Measurements from ENCODE around the gene PRDM9.

DNA sequence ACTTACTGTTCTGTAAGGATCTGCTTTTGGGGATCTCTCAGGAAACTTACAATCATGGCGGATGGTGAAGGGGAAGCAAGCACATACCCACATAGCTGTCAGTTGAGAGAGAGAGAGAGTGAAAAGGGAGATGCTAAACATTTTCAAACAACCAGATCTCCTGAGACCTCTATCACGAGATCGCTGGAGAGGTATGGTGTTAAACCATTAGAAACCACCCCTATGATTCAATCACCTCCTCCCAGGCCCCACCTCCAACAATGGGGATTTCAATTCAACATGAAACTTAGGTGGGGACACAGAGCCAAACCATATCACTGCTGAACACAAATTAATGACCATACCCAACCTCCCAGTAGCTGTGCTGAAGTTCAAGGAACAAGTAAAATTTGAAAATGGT lies 48.2 kb upstream of the PRDM9 start:
- TF ChIP-seq, protein P1, sequence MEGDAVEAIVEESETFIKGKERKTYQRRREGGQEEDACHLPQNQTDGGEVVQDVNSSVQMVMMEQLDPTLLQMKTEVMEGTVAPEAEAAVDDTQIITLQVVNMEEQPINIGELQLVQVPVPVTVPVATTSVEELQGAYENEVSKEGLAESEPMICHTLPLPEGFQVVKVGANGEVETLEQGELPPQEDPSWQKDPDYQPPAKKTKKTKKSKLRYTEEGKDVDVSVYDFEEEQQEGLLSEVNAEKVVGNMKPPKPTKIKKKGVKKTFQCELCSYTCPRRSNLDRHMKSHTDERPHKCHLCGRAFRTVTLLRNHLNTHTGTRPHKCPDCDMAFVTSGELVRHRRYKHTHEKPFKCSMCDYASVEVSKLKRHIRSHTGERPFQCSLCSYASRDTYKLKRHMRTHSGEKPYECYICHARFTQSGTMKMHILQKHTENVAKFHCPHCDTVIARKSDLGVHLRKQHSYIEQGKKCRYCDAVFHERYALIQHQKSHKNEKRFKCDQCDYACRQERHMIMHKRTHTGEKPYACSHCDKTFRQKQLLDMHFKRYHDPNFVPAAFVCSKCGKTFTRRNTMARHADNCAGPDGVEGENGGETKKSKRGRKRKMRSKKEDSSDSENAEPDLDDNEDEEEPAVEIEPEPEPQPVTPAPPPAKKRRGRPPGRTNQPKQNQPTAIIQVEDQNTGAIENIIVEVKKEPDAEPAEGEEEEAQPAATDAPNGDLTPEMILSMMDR (conservative IDR thresholded peaks at IDR 0.05; ENCODE audit: low read depth, low read length): no peak
- TF ChIP-seq EZH2 (IDR thresholded peaks at IDR 0.05; ENCODE audit: borderline replicate concordance, low read depth, low read length, poor library complexity, severe bottlenecking): no peak
